HG03045 (cell line): ENCODE measurements around the gene ASS1.

ENCODE experiments used
- ATAC-seq: cut with Tn5 transposase; IDR thresholded peaks from one replicate; pipeline ENCODE4 v1.9.1; 2021; ENCODE audit warnings: mild to moderate bottlenecking, moderate library complexity; ENCODE audit not compliant: unreplicated experiment

Gene ASS1

DNA sequence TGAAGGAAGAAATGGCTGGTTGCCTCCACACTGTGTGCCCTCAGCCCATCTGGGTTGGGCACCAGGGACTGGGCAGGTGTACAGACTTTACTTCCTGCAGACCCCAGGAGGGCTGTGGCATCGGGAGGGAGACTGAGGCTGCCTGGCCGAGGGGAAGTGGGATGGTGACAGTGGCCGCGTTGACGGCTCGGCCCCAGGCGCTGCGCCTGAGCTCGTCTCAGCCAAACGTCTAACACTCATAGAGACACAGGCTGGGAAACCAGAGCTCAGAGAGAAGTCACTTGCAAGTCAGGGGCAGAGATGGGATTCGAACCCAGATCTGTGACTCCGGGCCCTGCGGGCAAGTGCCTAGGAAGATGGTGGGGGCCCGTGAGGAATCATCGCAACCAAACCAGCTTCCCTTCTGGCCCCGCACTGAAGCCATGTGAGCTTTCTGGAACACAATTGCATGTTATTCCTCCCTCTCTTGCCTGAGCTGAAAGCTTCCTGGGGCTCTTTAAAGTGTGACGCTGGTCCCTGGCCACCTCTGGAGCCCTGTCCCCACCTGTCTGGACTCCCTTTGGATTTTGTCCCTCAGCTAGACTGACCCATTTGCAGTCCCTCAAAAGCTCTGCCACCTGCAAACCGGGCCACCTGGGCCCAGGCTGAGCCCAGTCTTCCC, 81.6 kb downstream of the ASS1 start:
- ATAC-seq: no peak

GRCh38 chr9:130526854-130527650, 82.3 kb downstream of the ASS1 start:
- no peak for ATAC-seq

- no peak for ATAC-seq
Measured at GRCh38 chr9:130527651-130528310, 83.0 kb downstream of the ASS1 start.

DNA sequence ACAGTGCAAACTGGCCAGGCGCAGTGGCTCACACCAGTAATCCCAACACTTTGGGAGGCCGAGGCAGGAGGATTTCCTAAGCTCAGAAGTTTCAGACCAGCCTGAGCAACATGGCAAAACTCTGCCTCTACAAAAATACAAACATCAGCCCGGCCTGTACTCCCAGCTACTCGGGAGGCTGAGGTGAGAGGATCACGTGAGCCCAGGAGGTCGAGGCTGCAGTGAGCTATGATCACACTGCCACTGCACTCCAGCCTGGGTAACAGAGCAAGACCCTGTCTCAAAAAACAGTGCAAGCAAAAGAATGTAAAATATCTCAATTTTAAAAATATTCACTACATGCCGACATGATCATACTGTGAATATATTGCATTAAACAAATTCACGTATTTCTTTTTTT, 83.9 kb downstream of the ASS1 start:
- no peak for ATAC-seq

DNA sequence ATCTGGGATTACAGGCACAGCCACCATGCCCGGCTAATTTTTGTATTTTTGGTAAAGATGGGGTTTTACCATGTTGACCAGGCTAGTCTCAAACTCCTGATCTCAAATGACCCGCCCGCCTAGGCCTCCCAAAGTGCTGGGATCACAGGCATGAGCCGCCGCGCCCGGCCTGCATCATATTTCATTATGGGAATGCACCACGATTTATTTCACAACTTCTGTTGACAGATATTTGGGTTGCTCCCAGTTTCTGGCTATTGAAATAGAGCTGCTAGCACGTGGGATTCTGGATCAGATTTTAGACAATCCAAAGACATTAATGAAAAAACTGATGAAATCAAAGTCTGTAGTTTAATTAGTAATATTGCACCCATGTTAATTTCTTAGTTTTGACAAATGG, 86.2 kb downstream of the ASS1 start:
- ATAC-seq: no peak

GRCh38 chr9:130531670-130532069, 86.9 kb downstream of the ASS1 start:
- ATAC-seq: no peak

DNA sequence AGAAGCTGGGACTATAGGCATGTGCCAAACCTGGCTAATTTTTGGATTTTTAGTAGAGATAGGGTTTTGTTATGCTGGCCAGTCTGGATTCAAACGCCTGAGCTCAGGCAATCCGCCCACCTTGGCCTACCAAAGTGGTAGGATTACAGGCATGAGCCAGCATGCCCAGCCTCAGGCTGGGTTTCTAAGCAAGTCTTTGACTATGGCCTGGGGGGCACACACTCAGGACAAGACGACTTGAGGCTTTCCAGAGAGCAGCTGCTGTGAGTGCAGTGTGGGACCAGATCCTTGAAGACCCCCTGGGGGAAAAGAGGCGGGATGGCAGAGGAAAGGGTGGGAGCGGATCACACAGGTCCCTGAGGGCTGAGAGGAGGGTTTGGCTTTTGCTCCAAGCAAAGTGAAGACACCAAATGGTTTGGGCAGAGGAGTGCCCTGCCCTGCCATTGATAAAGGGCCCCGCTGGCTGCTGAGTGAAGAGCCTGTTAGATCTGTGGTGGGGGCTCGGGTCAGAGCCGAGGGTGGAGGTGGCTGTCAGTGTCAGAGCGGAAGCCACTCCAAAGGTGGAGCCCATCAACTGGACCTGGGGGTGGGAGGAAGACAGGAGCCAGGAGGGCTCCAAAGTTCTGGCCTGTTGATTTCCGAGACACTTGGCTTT, 87.8 kb downstream of the ASS1 start:
- ATAC-seq: no peak

GRCh38 chr9:130535818-130536521, 91.2 kb downstream of the ASS1 start:
- no peak for ATAC-seq

DNA sequence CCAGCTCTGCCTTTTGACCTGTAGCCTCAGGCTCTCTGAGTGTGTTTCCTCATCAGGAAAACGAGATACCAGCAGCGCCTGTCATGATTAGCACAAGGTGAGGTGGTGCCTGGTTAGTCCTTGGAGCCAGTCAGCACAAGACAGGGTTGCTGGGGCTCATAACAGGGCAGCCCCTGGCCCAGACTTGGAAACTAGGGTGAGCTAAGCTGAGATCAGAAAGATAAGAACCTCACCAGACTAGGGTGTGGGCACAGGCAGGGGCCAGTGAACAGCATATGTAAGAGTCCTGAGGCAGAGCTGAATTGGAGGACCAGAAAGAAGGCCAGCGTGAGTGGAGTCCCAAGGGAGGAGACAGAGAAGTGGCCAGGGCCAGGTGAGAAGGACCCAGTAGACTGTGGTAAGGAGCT, 91.9 kb downstream of the ASS1 start:
- no peak for ATAC-seq

DNA sequence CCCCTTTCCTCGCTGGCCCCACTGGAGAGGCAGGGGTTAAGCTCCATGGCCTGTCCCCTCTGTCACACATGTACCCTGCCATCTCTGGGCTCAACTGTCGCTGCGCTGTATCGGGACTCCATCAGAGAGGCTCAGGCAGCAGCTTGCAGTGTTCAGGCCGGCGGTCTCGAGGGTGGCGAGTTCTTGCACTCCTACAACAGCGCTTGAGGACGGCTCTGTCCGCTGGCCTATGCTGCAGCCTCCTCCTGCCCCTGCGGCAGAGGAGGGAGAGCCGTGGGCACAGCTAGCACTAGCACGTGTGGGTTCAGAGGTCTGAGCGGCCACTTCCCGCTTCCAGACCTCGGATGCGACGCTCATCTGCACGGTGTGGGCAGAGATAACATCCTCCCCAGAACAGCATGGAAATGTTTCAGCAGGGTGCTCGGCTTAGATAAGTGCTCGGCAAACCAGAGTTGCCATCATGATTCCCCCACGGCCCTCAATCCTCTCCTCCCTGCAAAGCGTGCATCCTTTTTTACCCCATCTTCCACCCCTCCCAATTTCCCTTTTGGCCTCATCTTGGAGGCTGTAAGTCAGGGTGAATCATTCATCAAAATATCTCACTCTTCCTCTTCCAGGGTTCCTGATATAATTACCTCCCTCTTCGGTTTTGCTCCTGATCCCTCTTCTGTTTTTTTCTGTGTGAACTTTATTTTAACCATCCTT, 92.7 kb downstream of the ASS1 start:
- ATAC-seq: no peak

DNA sequence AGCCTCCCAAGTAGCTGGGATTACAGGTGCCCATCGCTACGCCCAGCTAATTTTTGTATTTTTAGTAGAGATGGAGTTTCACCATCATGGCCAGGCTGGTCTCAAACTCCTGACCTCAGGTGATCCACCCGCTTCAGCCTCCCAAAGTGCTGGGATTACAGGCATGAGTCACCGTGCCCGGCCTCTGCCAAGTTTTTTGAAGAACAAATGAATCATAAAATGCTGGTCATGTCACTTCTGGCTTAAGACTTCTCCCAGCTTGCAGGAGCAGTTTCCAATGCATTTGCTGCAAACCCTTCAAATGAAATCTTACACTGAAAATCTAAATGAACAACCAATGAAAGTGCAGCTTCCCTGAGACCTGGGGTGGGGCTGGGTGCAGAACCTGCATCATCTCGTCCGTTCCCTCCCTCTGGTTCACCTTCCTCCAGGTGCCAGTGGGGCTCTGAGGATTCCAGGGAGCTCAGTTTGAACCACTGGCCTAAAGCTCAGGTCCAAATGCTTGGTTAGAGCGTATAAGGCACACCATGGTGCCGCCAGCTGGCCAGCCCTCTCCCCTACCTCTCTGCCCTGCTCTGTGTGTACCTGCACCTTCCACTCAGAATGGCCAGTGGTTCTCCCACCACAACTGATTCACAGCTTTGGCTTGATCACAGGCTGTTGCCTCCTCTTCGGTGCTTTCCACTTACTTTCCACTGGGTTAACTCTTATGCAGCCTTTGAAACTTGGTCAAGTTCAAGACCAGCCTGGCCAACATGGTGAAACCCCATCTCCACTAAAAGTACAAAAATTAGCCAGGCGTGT, 94.9 kb downstream of the ASS1 start:
- no peak for ATAC-seq

DNA sequence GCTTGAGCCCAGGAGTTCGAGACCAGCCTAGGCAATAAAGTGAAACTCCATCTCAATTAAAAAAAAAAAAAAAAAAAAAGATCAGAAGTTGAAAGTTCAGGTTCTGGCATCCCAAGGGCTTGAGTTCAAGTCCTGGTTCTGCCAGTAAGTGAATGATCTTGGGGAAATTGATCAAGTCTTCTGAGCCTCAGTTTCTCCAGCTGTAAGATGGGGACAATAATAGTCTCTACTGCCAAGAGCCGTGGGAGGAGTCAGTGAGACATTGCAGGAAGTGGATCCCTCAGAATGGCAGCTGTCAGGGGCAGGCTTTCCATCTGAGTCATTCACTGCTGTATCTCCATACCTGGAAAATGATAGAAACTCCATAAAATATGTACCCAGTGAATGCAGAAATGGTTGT, 96.8 kb downstream of the ASS1 start:
- ATAC-seq: no peak

DNA sequence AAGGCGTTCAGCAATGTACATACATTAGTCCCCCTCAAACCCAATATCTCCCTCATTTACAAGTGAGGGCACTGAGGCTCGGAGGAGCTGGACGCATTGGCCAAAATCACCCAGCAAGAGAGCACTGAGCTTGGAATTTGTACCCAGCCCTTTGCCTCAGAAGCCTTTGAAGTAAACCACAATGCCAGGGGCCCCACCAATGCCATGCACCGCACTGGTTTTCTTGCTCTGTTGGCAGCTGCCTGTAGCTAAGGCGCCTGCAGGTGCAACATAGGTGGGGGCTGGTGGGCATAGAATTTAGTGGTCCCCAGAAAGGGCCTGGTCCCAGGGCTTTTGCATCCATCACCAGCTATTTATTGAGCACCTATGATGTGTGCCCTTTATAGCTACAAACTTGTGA, 97.3 kb downstream of the ASS1 start:
- no peak for ATAC-seq

DNA sequence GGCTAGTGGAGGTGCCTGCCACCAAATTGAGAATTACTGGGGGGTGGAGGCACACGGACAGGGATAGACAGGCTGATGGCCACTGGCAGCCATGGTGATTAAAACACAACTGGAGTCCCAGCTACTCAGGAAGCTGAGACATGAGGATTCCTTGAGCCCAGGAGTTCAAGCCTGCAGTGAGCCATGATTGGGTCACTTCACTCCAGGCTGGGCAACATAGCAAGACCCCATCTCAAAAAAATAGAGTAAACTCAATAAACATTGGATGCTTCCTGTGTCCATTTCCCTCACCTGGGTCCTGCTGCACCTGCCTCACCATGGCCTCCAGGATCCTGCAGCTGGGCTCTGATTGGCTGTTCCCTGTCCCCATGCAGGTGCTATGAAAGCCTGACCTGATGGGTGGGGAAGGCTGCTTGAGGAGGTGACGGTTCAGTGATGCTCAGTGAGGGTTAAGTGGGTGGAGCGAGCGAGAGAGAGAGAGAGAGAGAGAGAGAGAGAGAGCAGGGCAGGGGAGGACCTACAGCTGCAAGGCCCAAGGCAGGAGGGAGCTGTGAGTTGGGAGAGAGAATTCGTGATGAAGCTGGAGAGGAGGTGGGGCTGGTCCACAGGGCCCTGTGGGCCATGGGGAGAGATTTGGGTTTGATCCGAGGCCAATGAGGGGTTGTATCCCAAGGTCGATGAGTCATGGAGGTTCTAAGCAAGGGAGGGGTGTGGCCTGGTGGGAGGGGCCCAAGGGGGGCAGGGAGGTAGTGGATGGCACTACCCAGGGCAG, 97.9 kb downstream of the ASS1 start:
- ATAC-seq: no peak

- ATAC-seq: no peak
Measured at GRCh38 chr9:130543368-130543767, 98.6 kb downstream of the ASS1 start.

- no peak for ATAC-seq
Measured at GRCh38 chr9:130543859-130544258, 99.1 kb downstream of the ASS1 start.

- no peak for ATAC-seq
Measured at GRCh38 chr9:130544364-130544763, 99.6 kb downstream of the ASS1 start.

- ATAC-seq: no peak
Measured at GRCh38 chr9:130548103-130548502, 103.3 kb downstream of the ASS1 start.
